Caki2 (cell line): ENCODE measurements around the gene NUP153. TPM values are rescaled to one million over a fixed set of nuclear protein-coding genes. Genes with fewer than 3 reads are reported as not detected.

Experiments used
- DNase-seq: peaks from one replicate; pipeline ENCODE4 v3.0.0-alpha.2; 2015; ENCODE audit warnings: low read depth
- in situ Hi-C: cut with HindIII; loops from 2 replicates; pipeline ENCODE4 v1.10.0; 2016; ENCODE audit warnings: low sequenced_read_pairs, low pct_unique_long_range_greater_than_20kb, mixed read lengths
- total RNA-seq: library from RNA; depleted of rRNA; stranded (reverse); fragments of >200 nt; shearing (Covaris generic); gene quantifications from 2 replicates; pipeline ENCODE4 v1.2.3, GENCODE V29; 2014; ENCODE audit warnings: low replicate concordance

Gene NUP153
- total RNA-seq, 1 experiment from 2014 or later, result 30.5 TPM

- in situ Hi-C loops, result no loop called here
- DNase-seq, result peak; percentile 49
These were observed 76.8 kb downstream of the NUP153 start for GRCh38 chr6:17629824-17630510.

- in situ Hi-C loops, result no loop called here
- no peak for DNase-seq
These were observed 77.9 kb downstream of the NUP153 start for GRCh38 chr6:17628873-17629272.

GRCh38 chr6:17624396-17624795 lies 82.3 kb downstream of the NUP153 start:
- in situ Hi-C loops, result no loop called here
- DNase-seq, result no peak

GRCh38 chr6:17622144-17622543 lies 84.6 kb downstream of the NUP153 start:
- in situ Hi-C loops, result no loop called here

GRCh38 chr6:17621003-17621402 lies 85.7 kb downstream of the NUP153 start:
- in situ Hi-C loops, result no loop called here
- peak; percentile 12 for DNase-seq

More at GRCh38 chr6:17622144-17622543, 84.6 kb downstream of the NUP153 start:
- DNase-seq, result no peak

GRCh38 chr6:17615794-17616193 lies 90.9 kb downstream of the NUP153 start:
- DNase-seq, result no peak
- in situ Hi-C loops, result no loop called here

- DNase-seq, result no peak
- in situ Hi-C loops, result no loop called here
These were observed 94.7 kb downstream of the NUP153 start for GRCh38 chr6:17612048-17612447.

GRCh38 chr6:17610835-17611234 lies 95.9 kb downstream of the NUP153 start:
- DNase-seq, result no peak
- in situ Hi-C loops, result no loop called here

GRCh38 chr6:17606606-17607005 lies 100.1 kb downstream of the NUP153 start:
- in situ Hi-C loops, result no loop called here

GRCh38 chr6:17602888-17603287 lies 103.8 kb downstream of the NUP153 start:
- in situ Hi-C loops, result no loop called here
- DNase-seq, result no peak

More at GRCh38 chr6:17606606-17607005, 100.1 kb downstream of the NUP153 start:
- no peak for DNase-seq

- DNase-seq, result no peak
- in situ Hi-C loops, result no loop called here
These were observed 105.4 kb downstream of the NUP153 start for GRCh38 chr6:17601386-17601703.

GRCh38 chr6:17600527-17601385 lies 106.0 kb downstream of the NUP153 start:
- in situ Hi-C loops, result no loop called here
- DNase-seq, result peak; percentile 33

GRCh38 chr6:17599877-17600526 lies 106.7 kb downstream of the NUP153 start, which contains the start of gene FAM8A1:
Gene FAM8A1 (plus strand): TSS chr6:17600302. CDS start chr6:17600410, 108 bp downstream.
- DNase-seq, result peak; percentile 89
- in situ Hi-C loops, result no loop called here

- in situ Hi-C loops, result no loop called here
- no peak for DNase-seq
These were observed 110.6 kb downstream of the NUP153 start for GRCh38 chr6:17596085-17596484.

GRCh38 chr6:17593246-17593645 lies 113.5 kb downstream of the NUP153 start:
- no peak for DNase-seq

GRCh38 chr6:17591287-17591686 lies 115.4 kb downstream of the NUP153 start:
- in situ Hi-C loops, result no loop called here
- no peak for DNase-seq

More at GRCh38 chr6:17593246-17593645, 113.5 kb downstream of the NUP153 start:
- in situ Hi-C loops, result no loop called here

GRCh38 chr6:17589406-17590096 lies 117.2 kb downstream of the NUP153 start:
- DNase-seq, result peak; percentile 84
- in situ Hi-C loops, result no loop called here

GRCh38 chr6:17588011-17588410 lies 118.7 kb downstream of the NUP153 start:
- no peak for DNase-seq
- in situ Hi-C loops, result no loop called here
